PC-3 (cell line): ENCODE data around the gene TANK. TPM values are rescaled to one million over a fixed set of nuclear protein-coding genes. Genes with fewer than 3 reads are reported as not detected.

Source experiments
- ATAC-seq: fragments of 200-7000 bp; cut with Tn5 transposase; 2 replicates; pipeline ENCODE4 v1.9.1; 2020; ENCODE audit warnings: mild to moderate bottlenecking, moderate library complexity
- BruUV-seq: library from RNA; stranded (reverse); fragments of 400-500 nt; replicated peaks from 2 replicates; lab custom pipeline; 2021; lab: Mats Ljungman, UMichigan
- CTCF ChIA-PET: fragments of 300-600 bp; sonication (Branson Sonifier 250); formaldehyde crosslinking; loops from one replicate; lab custom pipeline; 2022; ENCODE audit warnings: antibody characterized with exemption; lab: Charles Lee
- POLR2A ChIA-PET: fragments of 300-600 bp; sonication (Branson Sonifier 250); formaldehyde crosslinking; loops from one replicate; lab custom pipeline; 2022; ENCODE audit warnings: antibody characterized with exemption; ENCODE audit not compliant: unreplicated experiment; lab: Charles Lee
- DNase-seq: peaks from one replicate; pipeline ENCODE4 v3.0.0-alpha.2; 2015
- H2AFZ ChIP-seq: fragments of 300-600 bp; sonication (generic); 2 replicates; pipeline ENCODE4 v1.6.0; 2016; ENCODE audit warnings: antibody characterized with exemption, low read length
- H3F3A ChIP-seq: fragments of 300-600 bp; sonication (generic); one replicate; pipeline ENCODE4 v1.6.0; 2017; ENCODE audit warnings: antibody characterized with exemption, low read length, control low read depth, mild to moderate bottlenecking; ENCODE audit not compliant: unreplicated experiment
- H3K27ac ChIP-seq: fragments of 300-600 bp; sonication (generic); 2 replicates; pipeline ENCODE4 v1.5.1; 2016; ENCODE audit warnings: mild to moderate bottlenecking, low read length
- H3K27me3 ChIP-seq: fragments of 300-600 bp; sonication (generic); 2 replicates; pipeline ENCODE4 v1.6.1; 2016; ENCODE audit warnings: low read length, mixed read lengths
- H3K36me3 ChIP-seq: fragments of 300-600 bp; sonication (generic); 2 replicates; pipeline ENCODE4 v1.6.1; 2016; ENCODE audit warnings: low read depth, mixed run types, low read length, mixed read lengths
- H3K4me1 ChIP-seq: fragments of 300-600 bp; sonication (generic); 2 replicates; pipeline ENCODE4 v1.5.1; 2016; ENCODE audit warnings: low read length; ENCODE audit not compliant: insufficient read depth
- H3K4me2 ChIP-seq: fragments of 300-600 bp; sonication (generic); 2 replicates; pipeline ENCODE4 v1.6.0; 2016; ENCODE audit warnings: low read length
- H3K4me3 ChIP-seq: fragments of 300-600 bp; sonication (generic); 2 replicates; pipeline ENCODE4 v1.5.1; 2016; ENCODE audit warnings: mild to moderate bottlenecking, low read length, mixed read lengths
- H3K79me2 ChIP-seq: fragments of 300-600 bp; sonication (generic); 2 replicates; pipeline ENCODE4 v1.6.1; 2017; ENCODE audit warnings: low read length, mixed read lengths
- H3K9ac ChIP-seq: fragments of 300-600 bp; sonication (generic); 2 replicates; pipeline ENCODE4 v1.6.0; 2016; ENCODE audit warnings: mild to moderate bottlenecking, low read length
- H3K9me2 ChIP-seq: fragments of 300-600 bp; sonication (generic); replicated peaks from 2 replicates; pipeline ENCODE4 v1.6.1; 2016; ENCODE audit warnings: mixed run types, low read length, mixed read lengths
- H3K9me3 ChIP-seq: fragments of 300-600 bp; sonication (generic); 2 replicates; pipeline ENCODE4 v1.6.1; 2016; ENCODE audit warnings: low read length, mixed read lengths
- H4K20me1 ChIP-seq: fragments of 300-600 bp; sonication (generic); 2 replicates; pipeline ENCODE4 v1.6.1; 2016; ENCODE audit warnings: low read length, mixed read lengths
- EZH2 ChIP-seq: fragments of 300-600 bp; sonication (generic); IDR thresholded peaks from one replicate; pipeline ENCODE4 v1.6.1; 2017; ENCODE audit warnings: antibody characterized with exemption, mild to moderate bottlenecking, low read length; ENCODE audit not compliant: unreplicated experiment
- EZH2phosphoT487 ChIP-seq: fragments of 300-600 bp; sonication (generic); IDR thresholded peaks from 2 replicates; pipeline ENCODE4 v1.6.1; 2018; ENCODE audit warnings: mild to moderate bottlenecking, antibody characterized with exemption, low read length, borderline replicate concordance
- intact Hi-C: fragments of 100-400 bp; cut with micrococcal nuclease; formaldehyde crosslinking; loops from 2 replicates; pipeline ENCODE4 v1.9.0; 2023
- total RNA-seq: library from RNA; depleted of rRNA; stranded (reverse); fragments of >200 nt; gene quantifications from 2 replicates; pipeline ENCODE4 v1.2.3, GENCODE V29; 2014
- TF ChIP-seq, protein P1 (sequence below): fragments of 300-600 bp; sonication (generic); conservative IDR thresholded peaks from 2 replicates; pipeline ENCODE4 v1.5.1; 2017; ENCODE audit warnings: antibody characterized with exemption, low read depth, mild to moderate bottlenecking, low read length

TANK gene
- total RNA-seq, 1 experiment from 2014 or later, result 23.7 TPM

GRCh38 chr2:161161074-161161706 lies 962 bp downstream of the TANK start:
- Histone ChIP-seq H3K9me3 (no peaks in the 10 kb centered on the region), H3K79me2 (peaks cover 44% of the 10 kb centered on the region), H3K4me2 (peak overlapping the region; percentile 95), H3K27me3 (no peaks in the 10 kb centered on the region), H3K36me3 (peaks cover 18% of the 10 kb centered on the region), H3K4me3 (peak overlapping the region; percentile 87), H3K4me1 (peaks cover 19% of the 10 kb centered on the region), H3K9me2 (no peaks in the 10 kb centered on the region), H3K27ac (peak overlapping the region; percentile 86), H3F3A (no peaks in the 10 kb centered on the region), H2AFZ (peak overlapping the region; percentile 76), H3K9ac (peak overlapping the region; percentile 95), H4K20me1 (peaks cover 11% of the 10 kb centered on the region; the same call in 1 of the 2 replicates)
- ATAC-seq, result no peak
- TSS peak; percentile 49 for BruUV-seq
- DNase-seq, result no peak
- TF ChIP-seq, protein P1, sequence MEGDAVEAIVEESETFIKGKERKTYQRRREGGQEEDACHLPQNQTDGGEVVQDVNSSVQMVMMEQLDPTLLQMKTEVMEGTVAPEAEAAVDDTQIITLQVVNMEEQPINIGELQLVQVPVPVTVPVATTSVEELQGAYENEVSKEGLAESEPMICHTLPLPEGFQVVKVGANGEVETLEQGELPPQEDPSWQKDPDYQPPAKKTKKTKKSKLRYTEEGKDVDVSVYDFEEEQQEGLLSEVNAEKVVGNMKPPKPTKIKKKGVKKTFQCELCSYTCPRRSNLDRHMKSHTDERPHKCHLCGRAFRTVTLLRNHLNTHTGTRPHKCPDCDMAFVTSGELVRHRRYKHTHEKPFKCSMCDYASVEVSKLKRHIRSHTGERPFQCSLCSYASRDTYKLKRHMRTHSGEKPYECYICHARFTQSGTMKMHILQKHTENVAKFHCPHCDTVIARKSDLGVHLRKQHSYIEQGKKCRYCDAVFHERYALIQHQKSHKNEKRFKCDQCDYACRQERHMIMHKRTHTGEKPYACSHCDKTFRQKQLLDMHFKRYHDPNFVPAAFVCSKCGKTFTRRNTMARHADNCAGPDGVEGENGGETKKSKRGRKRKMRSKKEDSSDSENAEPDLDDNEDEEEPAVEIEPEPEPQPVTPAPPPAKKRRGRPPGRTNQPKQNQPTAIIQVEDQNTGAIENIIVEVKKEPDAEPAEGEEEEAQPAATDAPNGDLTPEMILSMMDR, result no peak
- TF ChIP-seq EZH2 (no peak), EZH2phosphoT487 (no peak)
- ChIA-PET CTCF (interaction anchor here (0.6 kb wide), 1 partner anchor 54 kb away, joined by 3 read pairs; no protein-coding TSS in a partner anchor), POLR2A (interaction anchor here (0.5 kb wide), 1 partner anchor 147 kb away, joined by 3 read pairs; the partner anchor contains the start of gene PSMD14)
- intact Hi-C loops, result loop anchor here (5.0 to 10.0 kb wide), 2 partner anchors 46 to 96 kb away; no protein-coding TSS in a partner anchor

DNA sequence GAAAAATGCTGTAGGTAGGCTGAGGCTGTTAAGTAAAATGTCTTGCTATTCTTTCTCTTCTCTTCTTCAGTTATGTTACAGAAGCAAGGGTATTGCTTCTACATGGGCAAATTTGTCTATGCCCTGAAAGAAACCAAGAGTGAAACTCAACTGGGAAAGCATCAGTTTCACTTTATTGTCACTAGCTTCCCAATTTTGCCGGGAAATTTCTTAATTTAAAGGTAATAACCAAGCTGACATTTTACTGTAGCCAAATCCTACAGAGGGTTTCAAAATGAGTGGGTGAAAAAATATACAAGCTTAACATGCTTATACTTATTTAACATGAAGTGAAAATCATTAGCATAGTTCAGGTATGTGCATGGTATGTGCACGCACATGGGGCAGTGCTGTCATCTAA lies 3.2 kb downstream of the TANK start:
- Histone ChIP-seq H3K9me3 (no peaks in the 10 kb centered on the region), H3K36me3 (peaks cover 22% of the 10 kb centered on the region), H3K9me2 (no peaks in the 10 kb centered on the region), H3K9ac (no peak overlapping the region), H3K27me3 (no peaks in the 10 kb centered on the region), H3K27ac (no peak overlapping the region), H3K4me1 (peaks cover 30% of the 10 kb centered on the region), H3K4me2 (no peak overlapping the region), H3K79me2 (peaks cover 44% of the 10 kb centered on the region), H3K4me3 (no peak overlapping the region), H3F3A (no peaks in the 10 kb centered on the region), H2AFZ (no peak overlapping the region), H4K20me1 (peaks cover 11% of the 10 kb centered on the region; the same call in 1 of the 2 replicates)
- no peak for TF ChIP-seq EZH2phosphoT487
- TF ChIP-seq, protein P1, result no peak
- TF ChIP-seq EZH2, result no peak
- ATAC-seq (no peak), DNase-seq (no peak)
- intact Hi-C loops, result loop anchor here (5.0 to 10.0 kb wide), 2 partner anchors 44 to 99 kb away; no protein-coding TSS in a partner anchor
- BruUV-seq, result no TSS peak
- ChIA-PET POLR2A (no interaction called here), CTCF (no interaction called here)

GRCh38 chr2:161164161-161164560 lies 3.9 kb downstream of the TANK start:
- Histone ChIP-seq H3K4me1 (peaks cover 28% of the 10 kb centered on the region), H3K27me3 (no peaks in the 10 kb centered on the region), H3K27ac (no peak overlapping the region), H3K9me3 (no peaks in the 10 kb centered on the region), H3F3A (no peaks in the 10 kb centered on the region), H3K4me3 (no peak overlapping the region), H3K79me2 (peaks cover 44% of the 10 kb centered on the region), H4K20me1 (peaks cover 11% of the 10 kb centered on the region; the same call in 1 of the 2 replicates), H3K36me3 (peaks cover 22% of the 10 kb centered on the region), H3K9ac (no peak overlapping the region), H3K9me2 (no peaks in the 10 kb centered on the region), H2AFZ (no peak overlapping the region), H3K4me2 (no peak overlapping the region)
- ChIA-PET POLR2A (no interaction called here), CTCF (no interaction called here)
- TF ChIP-seq EZH2 (no peak), EZH2phosphoT487 (no peak)
- TF ChIP-seq, protein P1, result no peak
- no TSS peak for BruUV-seq
- intact Hi-C loops, result loop anchor here (5.0 to 10.0 kb wide), 2 partner anchors 43 to 99 kb away; no protein-coding TSS in a partner anchor
- ATAC-seq, result no peak
- no peak for DNase-seq
